ENCODE measurements around the gene NDUFB7.
"Not testable (repeated sequence)": the region's sequence is repeated elsewhere in the genome, so short reads cannot be mapped to it uniquely, and the experiment has no call there.

Gene NDUFB7

GRCh38 chr19:14544047-14544446 lies 27.8 kb downstream of the NDUFB7 start:
- Histone ChIP-seq H2AFZ (ENCODE audit: low read length) (no peak overlapping the region), H3K79me2 (ENCODE audit: low read length) (peaks cover 50% of the 10 kb centered on the region)

GRCh38 chr19:14542711-14543328 lies 29.0 kb downstream of the NDUFB7 start:
- Histone ChIP-seq H3K79me2 (ENCODE audit: low read length) (peaks cover 51% of the 10 kb centered on the region), H3K9ac (ENCODE audit: low read length) (no peak overlapping the region), H3K36me3 (replicated peaks; ENCODE audit: insufficient read depth, low read length) (no peaks in the 10 kb centered on the region), H2AFZ (ENCODE audit: low read length) (no peak overlapping the region), H3K4me3 (ENCODE audit: low read length) (no peak overlapping the region), H4K20me1 (ENCODE audit: insufficient read depth, low read length) (no peaks in the 10 kb centered on the region), H3F3A (ENCODE audit: insufficient read depth, low read length) (no peaks in the 10 kb centered on the region), H3K27ac (ENCODE audit: low read length) (no peak overlapping the region), H3K9me3 (replicated peaks; ENCODE audit: insufficient read depth, low read length) (no peaks in the 10 kb centered on the region), H3K9me2 (replicated peaks; ENCODE audit: insufficient read depth, low read length) (no peaks in the 10 kb centered on the region), H3K27me3 (replicated peaks; ENCODE audit: insufficient read depth, low read length) (no peaks in the 10 kb centered on the region), H3K4me2 (ENCODE audit: low read depth, low read length) (no peak overlapping the region), H3K4me1 (ENCODE audit: low read length) (no peaks in the 10 kb centered on the region)
- TF ChIP-seq EZH2 (optimal IDR thresholded peaks at IDR 0.05; ENCODE audit: low read depth, low read length) (no peak), CTCF (IDR thresholded peaks at IDR 0.05; ENCODE audit: low read length) (no peak), EZH2phosphoT487 (IDR thresholded peaks at IDR 0.05; ENCODE audit: low read length) (no peak)
- DNase-seq: no peak

More at GRCh38 chr19:14544047-14544446, 27.8 kb downstream of the NDUFB7 start:
- H3K4me2 ChIP-seq (ENCODE audit: low read depth, low read length): no peak overlapping the region
- no peaks in the 10 kb centered on the region for H3K27me3 ChIP-seq (replicated peaks; ENCODE audit: insufficient read depth, low read length)
- H3F3A ChIP-seq (ENCODE audit: insufficient read depth, low read length): no peaks in the 10 kb centered on the region
- no peaks in the 10 kb centered on the region for H4K20me1 ChIP-seq (ENCODE audit: insufficient read depth, low read length)
- no peak overlapping the region for H3K4me3 ChIP-seq (ENCODE audit: low read length)
- H3K9ac ChIP-seq (ENCODE audit: low read length): no peak overlapping the region
- no peaks in the 10 kb centered on the region for H3K4me1 ChIP-seq (ENCODE audit: low read length)
- H3K9me3 ChIP-seq (replicated peaks; ENCODE audit: insufficient read depth, low read length): no peaks in the 10 kb centered on the region
- no peak overlapping the region for H3K27ac ChIP-seq (ENCODE audit: low read length)
- no peaks in the 10 kb centered on the region for H3K36me3 ChIP-seq (replicated peaks; ENCODE audit: insufficient read depth, low read length)
- TF ChIP-seq EZH2phosphoT487 (IDR thresholded peaks at IDR 0.05; ENCODE audit: low read length) (no peak), EZH2 (optimal IDR thresholded peaks at IDR 0.05; ENCODE audit: low read depth, low read length) (no peak)
- DNase-seq: no peak
- H3K9me2 ChIP-seq (replicated peaks; ENCODE audit: insufficient read depth, low read length): no peaks in the 10 kb centered on the region

GRCh38 chr19:14541979-14542378 lies 29.9 kb downstream of the NDUFB7 start:
- H3K4me2 ChIP-seq (ENCODE audit: low read depth, low read length); H3K4me1 ChIP-seq (ENCODE audit: low read length); H3K36me3 ChIP-seq (replicated peaks; ENCODE audit: insufficient read depth, low read length); H3K4me3 ChIP-seq (ENCODE audit: low read length); H3K27me3 ChIP-seq (replicated peaks; ENCODE audit: insufficient read depth, low read length); DNase-seq; H3K27ac ChIP-seq (ENCODE audit: low read length); H3K9me2 ChIP-seq (replicated peaks; ENCODE audit: insufficient read depth, low read length); H3K9me3 ChIP-seq (replicated peaks; ENCODE audit: insufficient read depth, low read length); H4K20me1 ChIP-seq (ENCODE audit: insufficient read depth, low read length); H3F3A ChIP-seq (ENCODE audit: insufficient read depth, low read length); H3K9ac ChIP-seq (ENCODE audit: low read length); H2AFZ ChIP-seq (ENCODE audit: low read length): not testable (repeated sequence)
- H3K79me2 ChIP-seq (ENCODE audit: low read length): peaks cover 54% of the 10 kb centered on the region

GRCh38 chr19:14540741-14541525 lies 30.9 kb downstream of the NDUFB7 start:
- Histone ChIP-seq H3K4me3 (ENCODE audit: low read length) (no peak overlapping the region), H3K4me2 (ENCODE audit: low read depth, low read length) (no peak overlapping the region), H3K36me3 (replicated peaks; ENCODE audit: insufficient read depth, low read length) (no peaks in the 10 kb centered on the region), H3K4me1 (ENCODE audit: low read length) (no peaks in the 10 kb centered on the region), H3K9ac (ENCODE audit: low read length) (no peak overlapping the region), H3K79me2 (ENCODE audit: low read length) (peaks cover 60% of the 10 kb centered on the region), H3F3A (ENCODE audit: insufficient read depth, low read length) (no peaks in the 10 kb centered on the region), H3K9me2 (replicated peaks; ENCODE audit: insufficient read depth, low read length) (no peaks in the 10 kb centered on the region), H3K27me3 (replicated peaks; ENCODE audit: insufficient read depth, low read length) (no peaks in the 10 kb centered on the region), H3K27ac (ENCODE audit: low read length) (no peak overlapping the region), H3K9me3 (replicated peaks; ENCODE audit: insufficient read depth, low read length) (no peaks in the 10 kb centered on the region), H2AFZ (ENCODE audit: low read length) (no peak overlapping the region), H4K20me1 (ENCODE audit: insufficient read depth, low read length) (no peaks in the 10 kb centered on the region)
- no peak for TF ChIP-seq EZH2phosphoT487 (IDR thresholded peaks at IDR 0.05; ENCODE audit: low read length)
- no peak for TF ChIP-seq EZH2 (optimal IDR thresholded peaks at IDR 0.05; ENCODE audit: low read depth, low read length)
- TF ChIP-seq CTCF (IDR thresholded peaks at IDR 0.05; ENCODE audit: low read length): no peak
- no peak for DNase-seq

Data from MM.1S (cell line).